ENCODE results near the gene POLE3.
"Not testable (repeated sequence)": the region's sequence is repeated elsewhere in the genome, so short reads cannot be mapped to it uniquely, and the experiment has no call there.

POLE3 gene

GRCh38 chr9:113387560-113388230 is 22.8 kb downstream of the POLE3 start:
- no peak overlapping the region for H3K27ac ChIP-seq
- H2AFZ ChIP-seq: no peak overlapping the region
- H3K9ac ChIP-seq: no peak overlapping the region
- no peak overlapping the region for H3K4me2 ChIP-seq (ENCODE audit: low read length)
- no peaks in the 10 kb centered on the region for H3K36me3 ChIP-seq (ENCODE audit: control insufficient read depth, insufficient read depth, low read length)
- no peak overlapping the region for H3K4me3 ChIP-seq (ENCODE audit: low read depth, low read length)
- H3K27me3 ChIP-seq (ENCODE audit: control insufficient read depth, insufficient read depth, low read length): no peaks in the 10 kb centered on the region
- TF ChIP-seq, protein P1, sequence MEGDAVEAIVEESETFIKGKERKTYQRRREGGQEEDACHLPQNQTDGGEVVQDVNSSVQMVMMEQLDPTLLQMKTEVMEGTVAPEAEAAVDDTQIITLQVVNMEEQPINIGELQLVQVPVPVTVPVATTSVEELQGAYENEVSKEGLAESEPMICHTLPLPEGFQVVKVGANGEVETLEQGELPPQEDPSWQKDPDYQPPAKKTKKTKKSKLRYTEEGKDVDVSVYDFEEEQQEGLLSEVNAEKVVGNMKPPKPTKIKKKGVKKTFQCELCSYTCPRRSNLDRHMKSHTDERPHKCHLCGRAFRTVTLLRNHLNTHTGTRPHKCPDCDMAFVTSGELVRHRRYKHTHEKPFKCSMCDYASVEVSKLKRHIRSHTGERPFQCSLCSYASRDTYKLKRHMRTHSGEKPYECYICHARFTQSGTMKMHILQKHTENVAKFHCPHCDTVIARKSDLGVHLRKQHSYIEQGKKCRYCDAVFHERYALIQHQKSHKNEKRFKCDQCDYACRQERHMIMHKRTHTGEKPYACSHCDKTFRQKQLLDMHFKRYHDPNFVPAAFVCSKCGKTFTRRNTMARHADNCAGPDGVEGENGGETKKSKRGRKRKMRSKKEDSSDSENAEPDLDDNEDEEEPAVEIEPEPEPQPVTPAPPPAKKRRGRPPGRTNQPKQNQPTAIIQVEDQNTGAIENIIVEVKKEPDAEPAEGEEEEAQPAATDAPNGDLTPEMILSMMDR (IDR thresholded peaks at IDR 0.05): no peak
- H3K79me2 ChIP-seq: no peaks in the 10 kb centered on the region
- H3K4me1 ChIP-seq: no peaks in the 10 kb centered on the region
- H3K9me3 ChIP-seq (ENCODE audit: control insufficient read depth, low read length): no peaks in the 10 kb centered on the region

GRCh38 chr9:113386571-113387393 is 23.7 kb downstream of the POLE3 start:
- TF ChIP-seq, protein P1 (IDR thresholded peaks at IDR 0.05): no peak
- Histone ChIP-seq H3K79me2 (no peaks in the 10 kb centered on the region), H3K4me1 (peaks cover 2% of the 10 kb centered on the region), H2AFZ (no peak overlapping the region), H3K4me3 (ENCODE audit: low read depth, low read length) (no peak overlapping the region), H3K27me3 (ENCODE audit: control insufficient read depth, insufficient read depth, low read length) (no peaks in the 10 kb centered on the region), H3K27ac (no peak overlapping the region), H3K9ac (no peak overlapping the region), H3K9me3 (ENCODE audit: control insufficient read depth, low read length) (no peaks in the 10 kb centered on the region), H3K36me3 (ENCODE audit: control insufficient read depth, insufficient read depth, low read length) (no peaks in the 10 kb centered on the region), H3K4me2 (ENCODE audit: low read length) (no peak overlapping the region)

DNA sequence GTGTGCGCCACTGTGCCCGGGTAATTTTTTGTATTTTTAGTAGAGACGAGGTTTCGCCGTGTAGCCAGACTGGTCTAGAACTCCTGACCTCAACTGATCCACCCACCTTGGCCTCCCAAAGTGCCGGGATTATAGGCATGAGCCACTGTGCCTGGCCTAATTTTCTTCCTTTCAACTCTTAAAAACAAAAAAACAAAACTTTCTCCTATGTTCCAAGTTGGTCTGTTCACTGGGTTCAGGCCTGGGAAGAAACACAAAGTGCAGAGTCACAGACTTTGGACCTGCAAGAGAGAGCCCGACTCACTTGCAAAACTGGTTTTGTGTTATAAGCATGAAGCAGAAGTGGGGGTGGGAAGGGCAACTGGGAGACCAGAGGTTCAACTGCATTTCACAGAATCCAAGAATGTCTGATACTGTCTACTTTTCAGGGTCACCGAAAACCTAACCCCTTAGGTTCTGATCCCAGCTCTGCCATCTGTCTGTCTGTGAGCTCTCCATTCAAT is 28.5 kb downstream of the POLE3 start:
- H3K4me2 ChIP-seq (ENCODE audit: low read length): peak overlapping the region; percentile 42
- H3K36me3 ChIP-seq (ENCODE audit: control insufficient read depth, insufficient read depth, low read length): no peaks in the 10 kb centered on the region
- no peak overlapping the region for H2AFZ ChIP-seq
- H3K4me3 ChIP-seq (ENCODE audit: low read depth, low read length): peak overlapping the region; percentile 28
- H3K4me1 ChIP-seq: peaks cover 2% of the 10 kb centered on the region
- no peaks in the 10 kb centered on the region for H3K27me3 ChIP-seq (ENCODE audit: control insufficient read depth, insufficient read depth, low read length)
- no peak overlapping the region for H3K9ac ChIP-seq
- TF ChIP-seq, protein P1 (IDR thresholded peaks at IDR 0.05): no peak
- no peaks in the 10 kb centered on the region for H3K9me3 ChIP-seq (ENCODE audit: control insufficient read depth, low read length)
- peak overlapping the region; percentile 83 for H3K27ac ChIP-seq
- no peaks in the 10 kb centered on the region for H3K79me2 ChIP-seq

GRCh38 chr9:113381441-113381840 is 29.0 kb downstream of the POLE3 start:
- H3K27me3 ChIP-seq (ENCODE audit: control insufficient read depth, insufficient read depth, low read length); H2AFZ ChIP-seq; H3K79me2 ChIP-seq; H3K4me3 ChIP-seq (ENCODE audit: low read depth, low read length); H3K4me1 ChIP-seq; H3K9ac ChIP-seq; H3K9me3 ChIP-seq (ENCODE audit: control insufficient read depth, low read length); H3K36me3 ChIP-seq (ENCODE audit: control insufficient read depth, insufficient read depth, low read length): not testable (repeated sequence)
- H3K4me2 ChIP-seq (ENCODE audit: low read length): peak overlapping the region; percentile 25
- H3K27ac ChIP-seq: peak overlapping the region; percentile 83

- no peak overlapping the region for H3K9ac ChIP-seq
- TF ChIP-seq, protein P1 (IDR thresholded peaks at IDR 0.05): no peak
- H3K9me3 ChIP-seq (ENCODE audit: control insufficient read depth, low read length): no peaks in the 10 kb centered on the region
- no peaks in the 10 kb centered on the region for H3K36me3 ChIP-seq (ENCODE audit: control insufficient read depth, insufficient read depth, low read length)
- H2AFZ ChIP-seq: peak overlapping the region; percentile 29
- no peaks in the 10 kb centered on the region for H3K27me3 ChIP-seq (ENCODE audit: control insufficient read depth, insufficient read depth, low read length)
- H3K27ac ChIP-seq: peak overlapping the region; percentile 83
- no peaks in the 10 kb centered on the region for H3K79me2 ChIP-seq
- no peak overlapping the region for H3K4me3 ChIP-seq (ENCODE audit: low read depth, low read length)
- H3K4me1 ChIP-seq: peaks cover 2% of the 10 kb centered on the region
- H3K4me2 ChIP-seq (ENCODE audit: low read length): peak overlapping the region; percentile 50
Measured at GRCh38 chr9:113380869-113381378, 29.6 kb downstream of the POLE3 start.

GRCh38 chr9:113379829-113380210 is 30.7 kb downstream of the POLE3 start:
- H3K4me1 ChIP-seq; H3K4me3 ChIP-seq (ENCODE audit: low read depth, low read length); H3K36me3 ChIP-seq (ENCODE audit: control insufficient read depth, insufficient read depth, low read length); H3K27me3 ChIP-seq (ENCODE audit: control insufficient read depth, insufficient read depth, low read length); H3K9ac ChIP-seq; H3K79me2 ChIP-seq; H2AFZ ChIP-seq; H3K9me3 ChIP-seq (ENCODE audit: control insufficient read depth, low read length); H3K4me2 ChIP-seq (ENCODE audit: low read length): not testable (repeated sequence)
- peak overlapping the region; percentile 83 for H3K27ac ChIP-seq

DNA sequence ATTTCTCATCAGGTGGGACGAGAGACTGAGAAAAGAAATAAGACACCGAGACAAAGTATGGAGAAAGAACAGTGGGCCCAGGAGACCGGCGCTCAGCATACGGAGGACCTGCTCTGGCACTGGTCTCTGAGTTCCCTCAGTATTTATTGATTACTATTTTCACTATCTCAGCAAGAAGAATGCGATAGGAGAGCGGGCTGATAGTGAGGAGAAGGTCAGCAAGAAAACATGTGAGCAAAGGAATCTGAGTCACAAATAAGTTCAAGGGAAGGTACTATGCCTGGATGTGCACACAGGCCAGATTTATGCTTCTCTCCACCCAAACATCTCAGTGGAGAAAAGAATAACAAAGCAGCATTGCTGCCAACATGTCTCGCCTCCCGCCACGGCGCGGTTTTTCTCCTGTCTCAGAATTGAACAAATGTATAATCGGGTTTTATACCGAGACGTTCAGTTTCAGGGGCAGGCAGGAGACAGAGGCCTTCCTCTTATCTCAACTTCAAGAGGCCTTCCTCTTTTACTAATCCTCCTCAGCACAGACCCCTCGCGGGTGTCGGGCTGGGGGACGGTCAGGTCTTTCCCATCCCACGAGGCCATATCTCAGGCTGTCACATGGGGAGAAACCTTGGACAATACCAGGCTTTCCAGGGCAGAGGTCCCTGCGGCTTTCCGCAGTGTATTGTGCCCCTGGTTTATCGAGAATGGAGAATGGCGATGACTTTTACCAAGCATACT is 31.2 kb downstream of the POLE3 start:
- not testable (repeated sequence) for H3K27me3 ChIP-seq (ENCODE audit: control insufficient read depth, insufficient read depth, low read length); H3K4me3 ChIP-seq (ENCODE audit: low read depth, low read length); H3K9ac ChIP-seq; H3K9me3 ChIP-seq (ENCODE audit: control insufficient read depth, low read length); H3K79me2 ChIP-seq; H2AFZ ChIP-seq; H3K36me3 ChIP-seq (ENCODE audit: control insufficient read depth, insufficient read depth, low read length); H3K4me1 ChIP-seq; H3K27ac ChIP-seq; H3K4me2 ChIP-seq (ENCODE audit: low read length)

Data from parathyroid adenoma (tissue), 2 donors.